ENCODE measurements around the gene CDH4. TPM values are rescaled to one million over a fixed set of nuclear protein-coding genes. Genes with fewer than 3 reads are reported as not detected.

The CDH4 gene
- total and polyA plus RNA-seq, 2 of the 8 experiments (the other 6 are each of a cell fraction or from before 2014, with no cell fraction given) = 4.3 to 7.9 TPM

DNA sequence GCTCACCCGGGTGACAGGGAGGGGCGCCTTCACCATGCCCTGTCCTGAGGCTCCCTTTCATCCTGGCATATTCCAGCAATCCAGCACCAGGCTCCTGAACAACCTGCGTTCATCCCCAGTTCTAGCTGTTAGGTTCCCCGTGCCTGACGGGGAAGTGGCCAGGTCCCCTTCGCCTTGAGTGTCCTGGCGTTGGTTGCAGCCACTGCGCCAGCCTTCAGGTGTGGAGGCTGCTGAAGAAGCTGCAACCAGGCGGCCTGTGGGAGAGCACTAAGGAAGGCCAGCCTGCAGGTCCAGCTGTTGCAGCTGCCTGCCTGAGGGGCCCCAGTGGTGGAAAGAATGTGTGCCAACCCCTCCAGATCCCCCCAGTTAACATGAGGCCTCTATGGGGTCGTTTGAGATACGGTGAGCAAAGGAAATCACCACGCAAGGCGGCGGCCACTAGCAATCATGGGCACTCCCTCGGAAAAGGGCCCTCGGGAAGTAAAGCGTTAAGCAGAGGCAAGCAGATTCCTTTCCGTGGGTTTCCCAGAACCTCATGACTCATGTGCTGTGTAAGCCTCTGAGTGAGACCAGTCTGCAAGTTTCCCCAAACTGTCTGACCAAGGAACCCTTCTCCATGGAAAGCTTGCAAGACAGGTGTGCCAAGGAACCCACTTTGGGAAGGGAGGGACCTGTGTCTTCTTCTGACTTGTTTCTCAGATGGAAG lies 492.8 kb downstream of the CDH4 start:
- H3K18ac ChIP-seq (ENCODE audit: extremely low read depth, low read length) = no peak overlapping the region
- H4K8ac ChIP-seq (ENCODE audit: extremely low read depth, insufficient read depth, low read length) = no peak overlapping the region
- H2BK15ac ChIP-seq (ENCODE audit: low read length) = no peak overlapping the region
- no peak overlapping the region for H2BK120ac ChIP-seq (replicated peaks; ENCODE audit: low read depth, low read length)
- H2BK12ac ChIP-seq (ENCODE audit: low read depth, low read length) = no peak overlapping the region
- DNase-seq (ENCODE audit: low read depth in 1 of 2, low spot score in 2 of 2) (no peak), FAIRE-seq (no peak)
- H3K36me3 ChIP-seq (ENCODE audit: control insufficient read depth in 2 of 4, insufficient read depth in 4 of 4, low read length in 3 of 4) = no peaks in the 10 kb centered on the region
- no peak overlapping the region for H2AK5ac ChIP-seq (ENCODE audit: low read depth, low read length)
- H3K4ac ChIP-seq (replicated peaks; ENCODE audit: insufficient read length, low read depth, low read length) = no peak overlapping the region
- H4K91ac ChIP-seq (replicated peaks; ENCODE audit: insufficient read length, low read length) = no peak overlapping the region
- CTCF ChIA-PET (ENCODE audit: partially characterized antibody) = no interaction called here
- H2BK5ac ChIP-seq (ENCODE audit: low read depth, low read length) = no peak overlapping the region
- no peak overlapping the region for H3K14ac ChIP-seq (ENCODE audit: insufficient read length)
- no peak overlapping the region for H3K23ac ChIP-seq (ENCODE audit: insufficient read length)
- no peak overlapping the region for H4K5ac ChIP-seq (ENCODE audit: insufficient read length, low read depth, low read length)
- H3K79me1 ChIP-seq (ENCODE audit: low read depth, low read length) = no peaks in the 10 kb centered on the region
- H3K9me3 ChIP-seq (ENCODE audit: insufficient read depth in 2 of 2, low read depth in 1 of 2, low read length in 1 of 2) = peaks cover 0 to 3% of the 10 kb centered on the region in 2 experiments; a peak in 1 of 4 replicates
- WGBS, 2 experiments (ENCODE audit: extremely low coverage in 1 of 2, insufficient coverage in 1 of 2, insufficient read length in 1 of 2, insufficient replicate concordance in 2 of 2, low coverage in 1 of 2, low lambda C conversion rate in 2 of 2, missing lambda C conversion rate in 1 of 2) = 83% methylated on average over 18 of the region's 18 CpGs; no CpG with 5 or more reads in 1 of the 2 experiments
- no peak overlapping the region for H3K56ac ChIP-seq (replicated peaks; ENCODE audit: insufficient read length, low read depth, low read length)
- H3K79me2 ChIP-seq (ENCODE audit: control insufficient read depth in 1 of 2, insufficient read depth in 2 of 2, low read length in 2 of 2) = no peaks in the 10 kb centered on the region
- H2AFZ ChIP-seq (ENCODE audit: low read length) = no peak overlapping the region
- no peak overlapping the region for H3K9ac ChIP-seq (replicated peaks in 1 of 4; ENCODE audit: extremely low read depth in 1 of 4, low read depth in 3 of 4, low read length in 3 of 4)
- H4K20me1 ChIP-seq (replicated peaks in 1 of 2; ENCODE audit: control insufficient read depth in 1 of 2, insufficient read depth in 2 of 2, low read length in 2 of 2) = peaks cover 1 to 2% of the 10 kb centered on the region in 2 experiments
- no peak overlapping the region for H3K4me2 ChIP-seq (ENCODE audit: insufficient read depth in 1 of 2, low read depth in 2 of 2, low read length in 2 of 2)
- H3K4me3 ChIP-seq (ENCODE audit: extremely low read depth in 1 of 4, insufficient read depth in 2 of 4, low read depth in 3 of 4, low read length in 4 of 4) = no peak overlapping the region
- no peak overlapping the region for H2BK20ac ChIP-seq (ENCODE audit: low read length)
- no peaks in the 10 kb centered on the region for H3K4me1 ChIP-seq (replicated peaks in 1 of 4; ENCODE audit: control insufficient read depth in 3 of 4, insufficient read depth in 4 of 4, low read length in 3 of 4)
- no peak overlapping the region for H3K27ac ChIP-seq (ENCODE audit: low read depth, low read length)
- POLR2A ChIA-PET (ENCODE audit: partially characterized antibody) = no interaction called here
- H3K27me3 ChIP-seq (replicated peaks in 1 of 4; ENCODE audit: control insufficient read depth in 3 of 4, extremely low read depth in 1 of 4, insufficient read depth in 3 of 4, low read length in 3 of 4) = no peaks in the 10 kb centered on the region; a peak in 1 of 7 replicates
- no peaks in the 10 kb centered on the region for H3K23me2 ChIP-seq (ENCODE audit: low read depth, low read length)
- no peak for TF ChIP-seq KDM4A (IDR thresholded peaks at IDR 0.05; ENCODE audit: low read depth, low read length, severe bottlenecking)
- TF ChIP-seq FOSL1 (IDR thresholded peaks at IDR 0.05; ENCODE audit: insufficient read depth, low read depth, low read length) = no peak
- TF ChIP-seq KDM5A (IDR thresholded peaks at IDR 0.05; ENCODE audit: low read length) = no peak
- no peak for TF ChIP-seq ZNF274 (IDR thresholded peaks at IDR 0.05; ENCODE audit: borderline replicate concordance, extremely low read depth, low read length)
- no peak for TF ChIP-seq POLR2A (IDR thresholded peaks at IDR 0.05; ENCODE audit: control extremely low read depth in 1 of 2, low read depth in 2 of 2, low read length in 2 of 2)
- no peak for TF ChIP-seq RXRA (IDR thresholded peaks at IDR 0.05; ENCODE audit: insufficient read depth, low read depth, low read length)
- no peak for TF ChIP-seq SAP30 (IDR thresholded peaks at IDR 0.05; ENCODE audit: insufficient read depth, insufficient replicate concordance, low read length)
- TF ChIP-seq HDAC2 (IDR thresholded peaks at IDR 0.05; ENCODE audit: borderline replicate concordance in 1 of 2, low read depth in 2 of 2, low read length in 2 of 2) = no peak
- TF ChIP-seq SIX5 (IDR thresholded peaks at IDR 0.05; ENCODE audit: low read depth, low read length) = no peak
- no peak for TF ChIP-seq CBX5 (IDR thresholded peaks at IDR 0.05; ENCODE audit: low read depth, low read length)
- no peak for TF ChIP-seq TCF12 (IDR thresholded peaks at IDR 0.05; ENCODE audit: low read depth, low read length)
- TF ChIP-seq SIN3A (conservative IDR thresholded peaks at IDR 0.05 in 1 of 2, IDR thresholded peaks at IDR 0.05 in 1 of 2; ENCODE audit: low read depth in 1 of 2, low read length in 2 of 2) = no peak
- no peak for TF ChIP-seq SRF (IDR thresholded peaks at IDR 0.05; ENCODE audit: low read depth, low read length)
- no peak for TF ChIP-seq CREB1 (IDR thresholded peaks at IDR 0.05)

Data from H1 (cell line).